DND-41 (cell line): ENCODE data around the gene CNPPD1.

ENCODE experiments used
- ATAC-seq: fragments of 200-7000 bp; cut with Tn5 transposase; 3 replicates; pipeline ENCODE4 v1.9.1; 2021; ENCODE audit warnings: low read depth; ENCODE audit not compliant: insufficient read depth
- DNase-seq: peaks from one replicate; pipeline ENCODE4 v3.0.0-alpha.2; 2020
- H2AFZ ChIP-seq: 2 replicates; pipeline ENCODE4 v1.6.0; 2012; ENCODE audit warnings: low read depth, low read length
- H3K27ac ChIP-seq: 2 replicates; pipeline ENCODE4 v1.5.1; 2012; ENCODE audit warnings: low read length, inconsistent platforms
- H3K27me3 ChIP-seq: fragments of 200-600 bp; sonication (generic); 2 replicates; pipeline ENCODE4 v1.6.0; 2012; ENCODE audit warnings: low read length, mild to moderate bottlenecking, inconsistent platforms; ENCODE audit not compliant: insufficient read depth, poor library complexity
- H3K36me3 ChIP-seq: 2 replicates; pipeline ENCODE4 v1.5.1; 2012; ENCODE audit warnings: low read length, inconsistent platforms; ENCODE audit not compliant: insufficient read depth
- H3K4me1 ChIP-seq: 2 replicates; pipeline ENCODE4 v1.5.1; 2012; ENCODE audit warnings: mild to moderate bottlenecking, low read length; ENCODE audit not compliant: insufficient read depth
- H3K4me2 ChIP-seq: 2 replicates; pipeline ENCODE4 v1.6.0; 2012; ENCODE audit warnings: mild to moderate bottlenecking, moderate library complexity, low read length, inconsistent platforms; ENCODE audit not compliant: insufficient read depth
- H3K4me3 ChIP-seq, 2 experiments: fragments of 200-600 bp in 1 of 2; shearing (Covaris generic) in 1 of 2; 2 replicates each; pipeline ENCODE4 v1.5.1; 2012 to 2016; ENCODE audit warnings: inconsistent platforms in 2 of 2, low read length in 2 of 2, mild to moderate bottlenecking in 2 of 2, low read depth in 1 of 2, moderate library complexity in 1 of 2
- H3K79me2 ChIP-seq: 2 replicates; pipeline ENCODE4 v1.6.0; 2012; ENCODE audit warnings: low read length, inconsistent platforms; ENCODE audit not compliant: insufficient read depth
- H3K9ac ChIP-seq: 2 replicates; pipeline ENCODE4 v1.6.0; 2012; ENCODE audit warnings: low read depth, mild to moderate bottlenecking, inconsistent platforms, low read length, moderate library complexity
- H3K9me3 ChIP-seq: 2 replicates; pipeline ENCODE4 v1.5.1; 2012; ENCODE audit warnings: low read length, moderate library complexity, mild to moderate bottlenecking, inconsistent platforms; ENCODE audit not compliant: insufficient read depth, severe bottlenecking
- H4K20me1 ChIP-seq: 2 replicates; pipeline ENCODE4 v1.6.0; 2012; ENCODE audit warnings: low read length; ENCODE audit not compliant: insufficient read depth
- CTCF ChIP-seq: IDR thresholded peaks from 2 replicates; pipeline ENCODE4 v1.5.1; 2012; ENCODE audit warnings: borderline replicate concordance, low read length, moderate library complexity, mild to moderate bottlenecking; ENCODE audit not compliant: poor library complexity, severe bottlenecking; ENCODE audit errors: extremely low read depth
- EZH2 ChIP-seq: IDR thresholded peaks from 3 replicates; pipeline ENCODE4 v1.6.1; 2012; ENCODE audit warnings: borderline replicate concordance, low read depth, mild to moderate bottlenecking, moderate library complexity, low read length, inconsistent platforms; ENCODE audit not compliant: severe bottlenecking

CNPPD1 gene

DNA sequence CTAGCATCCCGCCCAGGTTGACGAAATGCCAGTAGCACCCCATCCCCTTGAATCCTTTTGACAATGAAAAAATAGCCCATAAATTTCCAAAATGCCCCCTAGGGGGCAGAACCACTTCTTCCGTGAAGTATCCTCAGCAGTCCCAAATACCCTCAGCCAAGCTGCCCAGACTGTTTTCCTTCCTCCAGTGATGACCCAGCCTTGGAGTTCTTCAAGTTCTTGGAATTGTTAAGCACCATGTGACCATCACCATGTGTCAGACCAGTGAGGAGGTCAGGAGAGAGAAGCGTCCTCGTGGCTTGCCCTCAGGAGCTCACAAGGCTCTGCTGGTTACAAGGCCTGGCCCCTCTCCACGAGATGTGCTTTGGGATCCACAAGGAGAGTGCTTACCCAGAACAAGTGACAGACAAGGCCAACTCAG, 5.5 kb downstream of the CNPPD1 start:
- DNase-seq (peak; percentile 35), ATAC-seq (peak; percentile 69)
- Histone ChIP-seq H3K4me1 (peaks cover 16% of the 10 kb centered on the region), H3K4me2 (no peak overlapping the region), H3K27ac (0 out of 2 replicates have a peak overlapping the region, but pooled peaks have one; percentile 19), H3K4me3 (no peak overlapping the region), H2AFZ (no peak overlapping the region), H3K27me3 (no peaks in the 10 kb centered on the region), H3K79me2 (peaks cover 7% of the 10 kb centered on the region), H3K9me3 (no peaks in the 10 kb centered on the region), H3K9ac (no peak overlapping the region), H4K20me1 (peaks cover 4% of the 10 kb centered on the region; the same call in 1 of the 2 replicates), H3K36me3 (peaks cover 42% of the 10 kb centered on the region)
- no peak for TF ChIP-seq EZH2
- TF ChIP-seq CTCF, result peak; percentile 72

DNA sequence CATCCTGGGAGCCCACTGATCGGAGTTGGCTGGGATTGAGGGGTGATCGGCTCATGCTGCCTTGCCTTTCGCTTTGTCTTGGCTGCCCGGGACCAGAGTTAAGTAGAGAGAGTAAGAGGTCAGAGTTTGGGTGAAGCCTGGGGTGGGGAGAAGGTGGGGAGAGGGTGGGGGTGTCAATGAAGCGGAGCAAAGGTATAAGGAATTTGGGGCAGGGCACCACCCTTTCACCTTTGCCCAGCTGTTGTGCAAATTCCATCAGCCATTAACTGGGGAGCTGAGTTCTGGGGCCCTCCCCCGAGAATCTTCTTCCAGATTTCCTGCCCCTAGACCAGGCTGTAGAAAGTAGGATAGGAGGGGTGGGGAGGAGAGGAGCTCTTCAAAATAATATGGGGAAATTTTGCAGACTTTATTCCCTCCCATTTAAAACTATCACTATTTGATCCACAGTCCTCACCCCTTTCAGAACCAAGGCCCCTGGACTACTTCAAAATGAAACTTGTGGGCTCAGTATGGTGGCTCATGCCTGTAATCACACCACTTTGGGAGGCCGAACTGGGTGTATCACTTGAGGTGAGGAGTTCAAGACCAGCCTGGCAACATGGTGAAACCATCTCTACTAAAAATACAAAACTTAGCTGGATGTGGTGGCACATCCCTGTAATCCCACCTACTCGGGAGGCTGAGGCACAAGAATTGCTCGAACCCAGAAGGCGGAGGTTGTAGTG, 6.6 kb downstream of the CNPPD1 start, which contains the start of gene SLC23A3:
TSS of gene SLC23A3 (minus strand) at position 100 of the 725 bp plus-strand sequence. CDS start at position 55, 45 bp downstream.
- Histone ChIP-seq H4K20me1 (peaks cover 4% of the 10 kb centered on the region; the same call in 1 of the 2 replicates), H3K9ac (no peak within 1 kb of the TSS), H3K4me2 (no peak within 1 kb of the TSS), H3K27me3 (no peaks in the 10 kb centered on the region), H3K36me3 (peaks cover 42% of the 10 kb centered on the region), H3K4me3 (no peak within 1 kb of the TSS), H2AFZ (no peak within 1 kb of the TSS), H3K27ac (no peak within 1 kb of the TSS), H3K79me2 (no peaks in the 10 kb centered on the region), H3K4me1 (peaks cover 5% of the 10 kb centered on the region; the same call in 1 of the 2 replicates), H3K9me3 (no peaks in the 10 kb centered on the region)
- TF ChIP-seq CTCF, result no peak
- TF ChIP-seq EZH2, result no peak
- DNase-seq, result no peak
- no peak for ATAC-seq

DNA sequence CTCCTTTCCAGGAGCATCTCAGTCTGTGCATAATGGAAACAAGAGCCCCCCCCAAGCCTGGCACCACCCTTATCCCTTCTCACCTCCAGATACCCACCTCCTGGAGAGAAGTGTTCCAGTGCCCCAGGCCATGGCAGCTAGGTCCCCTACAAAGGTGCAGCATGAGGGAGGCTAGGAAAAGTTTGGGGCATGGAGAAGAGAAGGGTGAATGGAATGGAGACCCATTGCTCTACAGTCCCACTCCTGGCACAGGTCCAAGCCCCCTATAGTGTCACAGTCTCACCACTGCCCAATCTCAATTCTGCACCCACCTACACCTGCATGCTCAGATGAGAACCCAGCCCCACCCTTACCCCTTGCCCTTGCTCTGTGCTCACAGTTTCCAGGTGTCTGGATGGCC, 7.8 kb downstream of the CNPPD1 start:
- H3K9ac ChIP-seq, result no peak overlapping the region

DNA sequence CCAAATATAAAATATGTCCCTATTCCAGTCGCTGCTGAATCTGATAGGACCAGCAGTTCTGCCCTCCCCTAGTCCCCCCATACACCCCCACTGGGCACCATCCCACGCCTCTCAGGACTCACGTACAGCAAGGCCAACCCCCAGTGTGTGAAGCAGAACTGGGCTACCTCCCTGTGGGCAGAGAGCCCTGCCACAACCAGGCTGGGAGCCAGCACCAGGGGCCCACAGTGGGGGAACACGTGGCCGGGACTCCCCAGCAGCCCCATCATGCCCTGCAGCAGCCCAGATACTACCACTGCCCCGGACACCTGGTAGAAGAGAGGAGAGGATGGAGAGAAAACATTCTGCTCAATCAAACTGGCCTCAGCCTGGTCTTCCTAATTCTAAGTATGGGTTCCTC, 8.2 kb downstream of the CNPPD1 start:
- H3K4me1 ChIP-seq, result no peaks in the 10 kb centered on the region
- no peak overlapping the region for H3K9ac ChIP-seq
- no peaks in the 10 kb centered on the region for H3K9me3 ChIP-seq
- no peak overlapping the region for H2AFZ ChIP-seq
- H3K4me2 ChIP-seq, result no peak overlapping the region
- ATAC-seq (no peak), DNase-seq (no peak)
- H3K27me3 ChIP-seq, result no peaks in the 10 kb centered on the region
- H3K36me3 ChIP-seq, result peaks cover 27% of the 10 kb centered on the region
- no peaks in the 10 kb centered on the region for H3K79me2 ChIP-seq
- peaks cover 4% of the 10 kb centered on the region; the same call in 1 of the 2 replicates for H4K20me1 ChIP-seq
- no peak overlapping the region for H3K4me3 ChIP-seq
- TF ChIP-seq CTCF, result no peak
- TF ChIP-seq EZH2, result no peak
- H3K27ac ChIP-seq, result no peak overlapping the region

More for the DNA sequence above, 7.8 kb downstream of the CNPPD1 start:
- TF ChIP-seq EZH2, result no peak
- DNase-seq (no peak), ATAC-seq (no peak)
- Histone ChIP-seq H3K4me1 (no peaks in the 10 kb centered on the region), H3K4me2 (no peak overlapping the region), H3K4me3 (no peak overlapping the region), H3K36me3 (peaks cover 31% of the 10 kb centered on the region), H4K20me1 (peaks cover 4% of the 10 kb centered on the region; the same call in 1 of the 2 replicates), H3K27me3 (no peaks in the 10 kb centered on the region), H3K9me3 (no peaks in the 10 kb centered on the region), H3K27ac (no peak overlapping the region), H3K79me2 (no peaks in the 10 kb centered on the region), H2AFZ (no peak overlapping the region)
